Endodermal cell (in vitro differentiated cells): ENCODE data around the gene ASB8. TPM values are rescaled to one million over a fixed set of nuclear protein-coding genes. Genes with fewer than 3 reads are reported as not detected.
A peak's percentile ranks its signal among the peaks of the same experiment; 100 is the strongest.

ENCODE experiments used
- DNase-seq: peaks from one replicate; pipeline ENCODE4 v3.0.0-alpha.2; 2017
- H3K27ac ChIP-seq: 2 replicates; pipeline ENCODE4 v1.5.1; 2013; ENCODE audit warnings: mild to moderate bottlenecking, low read depth, low read length, moderate library complexity
- H3K27me3 ChIP-seq: 2 replicates; pipeline ENCODE4 v1.6.1; 2013; ENCODE audit warnings: mild to moderate bottlenecking, low read length, moderate library complexity; ENCODE audit not compliant: insufficient read depth, control insufficient read depth, poor library complexity, severe bottlenecking
- H3K36me3 ChIP-seq: 2 replicates; pipeline ENCODE4 v1.7.0; 2013; ENCODE audit warnings: mild to moderate bottlenecking, low read length, moderate library complexity; ENCODE audit not compliant: control insufficient read depth, insufficient read depth
- H3K4me1 ChIP-seq: one replicate; pipeline ENCODE4 v1.7.0; 2013; ENCODE audit warnings: low read length; ENCODE audit not compliant: control insufficient read depth, insufficient read depth
- H3K4me3 ChIP-seq: 2 replicates; pipeline ENCODE4 v1.5.1; 2013; ENCODE audit warnings: mild to moderate bottlenecking, low read length, moderate library complexity
- H3K9ac ChIP-seq: 2 replicates; pipeline ENCODE4 v1.6.1; 2013; ENCODE audit warnings: mild to moderate bottlenecking, low read length, moderate library complexity; ENCODE audit not compliant: poor library complexity, severe bottlenecking; ENCODE audit errors: extremely low read depth
- H3K9me3 ChIP-seq: 2 replicates; pipeline ENCODE4 v1.6.1; 2013; ENCODE audit warnings: mild to moderate bottlenecking, low read length, moderate library complexity; ENCODE audit not compliant: control insufficient read depth
- H3K27ac Mint-ChIP-seq: 2 replicates; pipeline ENCODE4 v1.8.0; 2020; ENCODE audit warnings: mixed read lengths
- H3K27me3 Mint-ChIP-seq: 2 replicates; pipeline ENCODE4 v1.8.0; 2021; ENCODE audit warnings: mild to moderate bottlenecking, mixed read lengths; ENCODE audit not compliant: insufficient read depth
- H3K36me3 Mint-ChIP-seq: 2 replicates; pipeline ENCODE4 v1.8.0; 2020; ENCODE audit warnings: low read depth, mixed read lengths
- H3K4me1 Mint-ChIP-seq: 2 replicates; pipeline ENCODE4 v1.8.0; 2020; ENCODE audit warnings: mixed read lengths
- H3K4me3 Mint-ChIP-seq: 2 replicates; pipeline ENCODE4 v1.8.0; 2020; ENCODE audit warnings: mild to moderate bottlenecking, moderate library complexity, mixed read lengths
- H3K9me3 Mint-ChIP-seq: 2 replicates; pipeline ENCODE4 v1.8.0; 2020; ENCODE audit warnings: mild to moderate bottlenecking, mixed read lengths
- WGBS, 2 experiments: methylation state at CpG; one replicate each; pipeline versions ENCODE4 v1.1.5 to v1.1.7; 2013; ENCODE audit warnings: missing lambda C conversion rate in 2 of 2, mixed read lengths in 1 of 2; ENCODE audit not compliant: insufficient coverage in 1 of 2, insufficient read length in 1 of 2; 5-methylcytosine and 5-hydroxymethylcytosine counted together
- total RNA-seq, 2 donors: library from RNA; stranded (reverse); fragmentation: NEBNext Ultra II Directional in 1 of 2; extraction: Animal tissue kit (Norgen Biotek cat#: 25700) in 1 of 2; gene quantifications; 2 replicates in 1 of 2; 3 replicates in 1 of 2; pipeline ENCODE4 v1.2.1, GENCODE V29; 2021
- TF ChIP-seq, protein P1 (sequence below): fragments of 200-600 bp; sonication (generic); conservative IDR thresholded peaks from 2 replicates; pipeline ENCODE4 v1.5.0; 2021; ENCODE audit warnings: antibody characterized with exemption, mild to moderate bottlenecking

Gene ASB8
- total RNA-seq, 2 donors from 2014 or later, result 7.1 to 9.0 TPM

DNA sequence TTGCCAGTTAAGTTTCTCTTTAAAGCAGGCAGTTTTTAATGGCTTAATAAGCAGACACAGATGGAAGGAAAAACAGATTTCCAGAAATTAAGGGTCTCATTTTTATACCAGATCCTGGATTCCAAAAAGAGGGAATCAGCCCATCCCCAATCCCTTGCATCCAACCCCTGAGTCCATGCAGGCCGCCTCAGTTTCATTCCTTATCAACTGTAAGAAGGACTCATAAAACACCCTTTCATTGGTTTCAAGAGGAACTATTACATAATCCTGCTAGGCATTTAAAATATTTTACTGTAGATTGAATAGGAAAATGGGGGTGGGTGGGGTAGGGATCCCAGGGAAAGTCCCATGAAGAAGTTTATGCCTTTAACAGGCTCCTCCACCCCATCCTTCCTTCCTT is 35.5 kb upstream of the ASB8 start:
- no peaks in the 10 kb centered on the region for H3K36me3 Mint-ChIP-seq
- WGBS, 2 experiments, result 70% methylated on average over 1 of the region's 1 CpG; no CpG with 5 or more reads in 1 of the 2 experiments
- H3K27me3 ChIP-seq, result peaks cover 88% of the 10 kb centered on the region
- peaks cover 92% of the 10 kb centered on the region for H3K27me3 Mint-ChIP-seq
- no peaks in the 10 kb centered on the region for H3K9me3 Mint-ChIP-seq
- no peak overlapping the region for H3K4me3 ChIP-seq
- no peak overlapping the region for H3K9ac ChIP-seq
- no peak overlapping the region for H3K4me3 Mint-ChIP-seq
- no peak overlapping the region for H3K27ac Mint-ChIP-seq
- H3K4me1 Mint-ChIP-seq, result peaks cover 4% of the 10 kb centered on the region
- no peak for DNase-seq
- H3K27ac ChIP-seq, result no peak overlapping the region
- no peaks in the 10 kb centered on the region for H3K36me3 ChIP-seq
- no peaks in the 10 kb centered on the region for H3K4me1 ChIP-seq
- no peaks in the 10 kb centered on the region for H3K9me3 ChIP-seq
- TF ChIP-seq, protein P1, sequence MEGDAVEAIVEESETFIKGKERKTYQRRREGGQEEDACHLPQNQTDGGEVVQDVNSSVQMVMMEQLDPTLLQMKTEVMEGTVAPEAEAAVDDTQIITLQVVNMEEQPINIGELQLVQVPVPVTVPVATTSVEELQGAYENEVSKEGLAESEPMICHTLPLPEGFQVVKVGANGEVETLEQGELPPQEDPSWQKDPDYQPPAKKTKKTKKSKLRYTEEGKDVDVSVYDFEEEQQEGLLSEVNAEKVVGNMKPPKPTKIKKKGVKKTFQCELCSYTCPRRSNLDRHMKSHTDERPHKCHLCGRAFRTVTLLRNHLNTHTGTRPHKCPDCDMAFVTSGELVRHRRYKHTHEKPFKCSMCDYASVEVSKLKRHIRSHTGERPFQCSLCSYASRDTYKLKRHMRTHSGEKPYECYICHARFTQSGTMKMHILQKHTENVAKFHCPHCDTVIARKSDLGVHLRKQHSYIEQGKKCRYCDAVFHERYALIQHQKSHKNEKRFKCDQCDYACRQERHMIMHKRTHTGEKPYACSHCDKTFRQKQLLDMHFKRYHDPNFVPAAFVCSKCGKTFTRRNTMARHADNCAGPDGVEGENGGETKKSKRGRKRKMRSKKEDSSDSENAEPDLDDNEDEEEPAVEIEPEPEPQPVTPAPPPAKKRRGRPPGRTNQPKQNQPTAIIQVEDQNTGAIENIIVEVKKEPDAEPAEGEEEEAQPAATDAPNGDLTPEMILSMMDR, result no peak

DNA sequence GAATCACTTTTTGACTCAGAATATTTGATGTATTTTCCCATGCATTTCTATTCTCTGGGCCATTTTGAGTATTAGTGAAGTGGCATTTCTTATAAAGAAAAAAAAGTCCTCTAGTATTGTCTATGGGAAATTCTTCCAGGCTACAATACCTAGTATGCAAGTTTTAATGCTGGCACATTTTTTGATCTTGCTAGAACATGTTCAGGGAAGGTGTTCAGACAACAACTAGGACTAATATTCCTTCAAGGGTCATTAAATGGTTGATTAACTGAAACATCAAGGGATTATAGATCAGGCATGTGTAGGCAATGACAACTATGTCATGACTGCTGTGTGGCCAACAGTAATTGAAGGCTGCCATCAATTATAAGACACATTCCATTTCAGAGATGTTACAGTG is 33.8 kb upstream of the ASB8 start:
- Histone ChIP-seq H3K4me3 (no peak overlapping the region), H3K27ac (no peak overlapping the region), H3K36me3 (no peaks in the 10 kb centered on the region), H3K4me1 (no peaks in the 10 kb centered on the region), H3K27me3 (peaks cover 97% of the 10 kb centered on the region), H3K9ac (no peak overlapping the region), H3K9me3 (no peaks in the 10 kb centered on the region)
- no peak overlapping the region for H3K27ac Mint-ChIP-seq
- H3K27me3 Mint-ChIP-seq, result peaks cover 98% of the 10 kb centered on the region
- no peaks in the 10 kb centered on the region for H3K36me3 Mint-ChIP-seq
- TF ChIP-seq, protein P1, result no peak
- no peak for DNase-seq
- no peak overlapping the region for H3K4me3 Mint-ChIP-seq
- H3K9me3 Mint-ChIP-seq, result no peaks in the 10 kb centered on the region
- H3K4me1 Mint-ChIP-seq, result no peaks in the 10 kb centered on the region

DNA sequence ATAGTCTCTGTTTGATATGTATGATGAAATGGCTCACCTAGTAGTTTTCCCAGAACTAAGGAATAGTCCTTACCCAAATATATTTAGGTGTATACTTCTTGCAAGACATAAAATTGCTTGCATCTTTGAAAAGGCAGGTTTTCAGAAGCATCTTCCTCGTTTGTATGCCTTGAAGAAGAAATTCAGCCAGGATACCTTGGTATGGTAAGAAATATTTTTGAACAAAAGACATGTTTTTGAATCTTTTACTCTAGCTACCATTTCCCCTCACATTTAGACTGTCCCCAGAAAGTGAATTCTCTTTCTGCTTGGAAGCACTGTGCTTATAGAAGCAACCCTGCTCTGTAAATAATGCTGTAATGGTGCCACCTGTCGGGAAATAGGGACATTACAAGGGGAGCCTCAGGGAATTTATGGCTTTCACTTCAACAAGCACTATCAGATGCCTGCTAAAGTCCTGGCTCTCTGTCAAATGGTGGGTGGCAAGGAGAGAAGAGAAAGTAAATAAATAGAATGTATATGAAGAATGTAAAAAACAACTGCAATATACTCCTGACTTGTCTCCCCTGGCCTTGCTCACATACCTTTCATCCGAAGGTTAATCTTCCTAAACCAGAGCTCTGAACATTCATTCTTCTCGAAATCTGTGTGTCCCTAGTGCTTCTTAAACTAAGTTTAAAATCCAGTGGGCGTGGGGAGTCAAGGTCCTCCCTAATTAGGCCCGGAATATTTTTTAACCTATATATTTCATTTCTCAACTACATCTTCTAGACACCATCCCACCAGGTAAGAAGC is 32.2 kb upstream of the ASB8 start:
- Histone ChIP-seq H3K4me3 (no peak overlapping the region), H3K9ac (no peak overlapping the region), H3K36me3 (no peaks in the 10 kb centered on the region), H3K9me3 (no peaks in the 10 kb centered on the region), H3K27ac (no peak overlapping the region), H3K27me3 (peaks cover 97% of the 10 kb centered on the region), H3K4me1 (no peaks in the 10 kb centered on the region)
- H3K36me3 Mint-ChIP-seq, result no peaks in the 10 kb centered on the region
- no peak overlapping the region for H3K4me3 Mint-ChIP-seq
- WGBS, 2 experiments, result 44 to 64% methylated on average over 4 to 6 of the region's 6 CpGs
- H3K4me1 Mint-ChIP-seq, result no peaks in the 10 kb centered on the region
- TF ChIP-seq, protein P1, result peak; percentile 85
- no peak overlapping the region for H3K27ac Mint-ChIP-seq
- peaks cover 98% of the 10 kb centered on the region for H3K27me3 Mint-ChIP-seq
- peak; percentile 95 for DNase-seq
- H3K9me3 Mint-ChIP-seq, result no peaks in the 10 kb centered on the region
